DMS53 treated with DMSO at 0.1 percent for 48 hours (cell line): ENCODE results near the gene RFX8.
"Not testable (repeated sequence)": the region's sequence is repeated elsewhere in the genome, so short reads cannot be mapped to it uniquely, and the experiment has no call there.

ENCODE experiments used
- DNase-seq: peaks from one replicate; lab custom pipeline; 2025; ENCODE audit not compliant: unreplicated experiment; lab: John Stamatoyannopoulos, UW

The RFX8 gene

DNA sequence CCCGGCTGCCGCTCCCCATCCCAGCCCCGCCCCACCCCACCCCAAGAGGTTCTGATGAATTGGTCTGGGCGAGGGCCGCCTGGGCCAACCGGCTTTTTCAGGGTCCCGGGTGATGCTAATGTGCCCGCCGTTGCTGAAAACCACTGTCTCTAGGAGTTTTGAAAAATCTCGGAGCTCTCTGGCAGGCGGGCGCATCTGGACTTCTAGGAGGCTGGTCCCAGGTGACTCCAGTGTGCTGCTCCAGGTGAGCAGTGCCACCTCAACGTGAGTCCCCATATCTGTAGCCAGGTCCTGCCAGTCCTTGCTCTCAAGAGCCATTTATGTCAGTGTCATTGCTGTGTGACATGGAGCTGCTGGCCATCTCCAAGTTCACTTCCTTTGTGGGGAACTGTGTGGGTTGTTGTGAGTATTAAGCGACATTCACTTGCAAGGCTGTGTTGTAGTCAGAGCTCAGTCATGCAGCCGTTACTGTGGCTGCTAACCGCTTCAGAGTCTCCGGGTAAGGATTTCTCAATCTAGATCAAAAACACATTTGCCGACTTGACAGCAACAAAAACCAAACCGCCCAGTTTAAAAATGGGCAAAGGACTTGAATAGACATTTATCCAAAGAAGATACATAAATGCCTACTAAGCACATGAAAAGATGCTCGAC, at the start of gene RFX8:
TSS of gene RFX8 (minus strand) at position 382 of the 654 bp plus-strand sequence. CDS start 8,264 bp downstream, outside the sequence.
- no peak for DNase-seq

DNA sequence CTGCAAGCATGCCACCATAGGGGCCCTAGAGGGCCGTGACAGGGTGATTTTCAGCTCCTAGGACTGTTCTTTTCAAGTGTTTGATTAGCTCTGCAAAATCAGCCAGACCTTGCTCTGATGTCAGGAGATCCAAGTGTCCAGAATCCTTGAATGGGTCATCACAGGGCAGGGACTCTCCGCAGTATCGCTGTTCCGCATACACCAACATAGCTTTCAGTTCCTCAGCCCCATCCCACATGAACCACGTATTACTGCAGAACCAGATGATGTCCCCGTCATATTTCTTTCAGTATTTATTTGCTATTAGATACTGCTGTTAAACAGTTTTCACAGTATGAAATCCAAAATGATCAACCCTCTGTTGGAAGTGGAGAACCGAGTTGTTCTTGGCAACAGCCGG, 46.6 kb upstream of the RFX8 start:
- DNase-seq = no peak

DNA sequence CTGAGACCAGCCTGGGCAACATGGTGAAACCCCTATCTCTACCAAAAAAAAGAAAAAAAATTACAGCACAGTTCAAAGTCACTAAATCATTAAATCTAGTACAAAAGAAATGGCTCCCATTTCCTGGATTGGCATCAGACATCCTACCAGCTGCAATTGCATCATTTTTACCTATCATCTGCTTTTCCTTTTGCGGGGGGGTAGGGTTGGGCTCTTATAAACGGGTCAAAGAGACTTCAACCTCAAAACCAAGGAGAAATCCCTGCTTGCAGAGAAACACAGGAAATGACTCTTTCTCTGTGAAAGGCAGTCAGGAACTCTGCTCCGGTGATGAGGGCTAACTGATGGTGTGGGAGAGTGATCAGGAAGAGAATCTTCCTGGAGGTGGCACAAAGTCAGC, 45.3 kb upstream of the RFX8 start:
- peak; percentile 92 for DNase-seq

DNA sequence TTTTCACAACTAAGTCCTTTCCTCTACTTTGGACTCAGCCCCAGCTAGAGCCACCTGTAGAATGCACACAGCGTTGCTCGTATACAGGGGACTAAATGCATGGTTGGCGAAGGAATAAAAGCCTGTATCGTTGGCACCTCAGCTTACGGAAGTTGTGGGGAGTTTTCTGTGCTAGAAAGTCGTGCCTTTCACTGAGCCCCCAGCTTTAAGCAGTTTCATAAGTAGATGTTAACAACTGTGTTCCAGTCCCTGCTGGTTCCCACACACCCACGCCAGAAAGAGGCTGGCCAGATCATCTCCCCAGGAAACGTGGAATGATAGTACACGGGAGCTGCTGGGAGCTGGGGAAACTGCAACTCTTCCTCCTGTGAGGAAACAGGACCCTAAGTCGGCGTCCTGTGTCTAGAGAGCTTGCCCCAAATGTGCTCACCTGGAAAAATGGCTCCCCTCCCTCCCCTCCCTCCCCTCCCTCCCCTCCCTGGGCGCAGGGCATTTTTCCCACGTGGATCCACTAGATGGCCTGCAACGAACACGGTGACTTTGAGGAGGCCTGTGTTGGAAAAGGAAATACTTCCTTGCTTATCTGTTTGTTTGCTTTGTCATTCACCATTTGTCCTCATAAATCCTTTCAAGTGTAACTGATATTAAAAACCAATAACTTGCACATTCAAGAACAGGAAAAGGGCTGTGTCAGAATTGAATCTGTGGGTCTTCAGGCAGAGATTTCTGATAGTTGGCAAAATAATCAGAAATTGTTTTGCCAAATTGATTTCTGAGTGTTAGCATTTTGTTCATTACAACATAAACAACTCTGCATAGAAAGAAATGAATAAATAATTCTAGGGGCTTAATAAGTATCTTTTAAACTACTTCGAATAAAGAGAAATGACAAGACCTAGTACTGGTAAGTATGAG, 43.9 kb upstream of the RFX8 start:
- peak; percentile 94 for DNase-seq

DNA sequence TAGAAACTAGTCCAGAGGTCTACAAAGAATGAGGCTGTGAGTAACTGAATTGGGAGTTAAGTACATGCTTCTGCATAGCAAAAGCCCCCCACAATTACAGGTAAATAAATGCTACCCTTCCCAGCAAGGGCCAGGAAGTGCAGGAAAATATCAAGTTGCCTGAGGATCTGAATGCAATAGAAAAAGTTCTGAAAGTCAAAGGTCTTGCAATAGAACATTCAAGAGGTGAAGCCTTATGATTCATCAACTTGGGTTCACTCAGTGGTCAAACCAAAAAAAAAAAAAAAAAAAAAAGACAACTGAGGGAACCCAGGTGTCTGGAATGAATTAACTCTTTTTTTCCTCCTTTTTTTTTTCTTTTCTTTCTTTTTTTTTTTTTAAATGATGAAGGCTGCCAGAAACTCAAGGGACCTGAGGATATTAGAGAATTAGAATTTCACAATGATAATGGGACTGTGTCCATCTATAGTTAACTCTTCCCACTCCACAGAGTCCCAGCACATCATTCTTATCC, 42.9 kb upstream of the RFX8 start:
- DNase-seq = peak; percentile 75

DNA sequence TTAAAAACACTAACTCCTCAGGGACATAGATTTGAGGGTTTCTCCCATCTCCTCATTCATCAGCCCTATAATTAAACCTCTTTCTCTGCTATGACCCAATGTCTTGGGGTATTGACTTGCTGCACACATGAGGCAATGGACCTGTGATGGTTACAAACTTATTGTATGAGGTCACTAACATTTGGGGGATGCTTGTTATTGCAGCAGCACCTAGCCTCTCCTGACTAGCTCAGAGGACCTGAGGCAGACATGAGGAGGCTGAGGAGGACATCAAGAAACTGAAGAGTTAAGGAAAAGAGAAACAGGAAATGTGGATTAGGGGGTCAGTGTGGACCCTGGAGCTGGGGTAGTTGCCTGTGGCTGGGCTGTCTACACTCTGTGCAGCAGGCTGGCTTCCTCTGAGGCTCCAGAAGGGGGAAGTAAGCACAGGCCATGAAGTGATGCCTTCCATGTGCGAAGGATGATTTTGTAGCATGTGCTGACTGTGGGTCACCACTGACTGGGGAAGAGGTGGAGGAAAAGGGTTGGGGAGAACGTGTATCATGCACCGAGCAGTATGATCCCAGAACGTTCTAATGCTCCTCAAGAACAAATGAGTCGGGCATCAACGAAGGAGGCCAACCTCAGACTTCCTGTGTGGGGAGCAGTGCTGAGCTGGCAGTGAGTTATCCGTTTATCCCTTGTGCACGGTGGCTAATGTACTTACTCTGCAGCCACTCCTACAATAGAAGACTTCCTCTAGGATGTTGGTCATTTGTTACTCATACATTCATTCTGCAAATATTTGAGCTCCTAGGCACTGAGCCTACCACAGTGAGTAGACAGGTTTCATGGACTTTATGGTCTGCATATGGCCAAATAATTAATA, 42.1 kb upstream of the RFX8 start:
- DNase-seq = peak; percentile 95

DNA sequence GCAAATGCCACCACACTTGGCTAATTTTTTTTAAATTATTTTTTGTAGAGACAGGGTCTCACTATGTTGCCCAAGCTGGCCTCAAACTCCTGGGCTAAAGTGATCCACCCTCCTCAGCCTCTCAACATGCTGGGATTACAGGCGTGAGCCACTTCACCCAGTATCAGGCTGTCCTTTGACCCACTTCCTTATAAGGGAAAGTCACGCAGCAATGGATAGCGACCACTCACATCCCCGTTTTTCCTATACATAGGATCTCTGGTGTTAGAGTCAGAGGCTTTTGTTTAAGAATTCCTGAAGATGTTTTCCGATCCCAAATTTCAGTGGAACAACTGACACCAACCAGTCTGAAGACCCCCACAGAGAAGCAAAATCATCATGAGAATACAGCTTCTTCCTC, 41.4 kb upstream of the RFX8 start:
- no peak for DNase-seq

DNA sequence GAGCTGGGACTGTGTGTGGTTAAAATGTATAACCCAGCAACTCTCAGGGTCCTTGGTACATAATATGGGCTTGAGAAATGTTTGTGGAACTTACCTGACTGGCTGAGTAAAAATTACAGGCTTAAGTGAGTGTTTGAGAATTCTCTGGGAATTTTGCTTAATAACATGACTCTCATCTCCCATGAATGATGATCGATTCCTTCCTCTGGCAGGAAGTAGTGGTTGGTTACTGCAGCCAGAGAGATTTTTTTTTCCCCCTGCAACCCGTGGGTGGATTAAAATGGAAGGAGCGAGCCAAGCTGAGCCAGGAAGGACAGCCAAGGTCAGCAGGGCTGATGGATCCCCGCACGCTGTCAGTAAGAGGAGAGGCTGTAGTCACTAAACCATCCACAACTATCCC, 40.6 kb upstream of the RFX8 start:
- no peak for DNase-seq

DNA sequence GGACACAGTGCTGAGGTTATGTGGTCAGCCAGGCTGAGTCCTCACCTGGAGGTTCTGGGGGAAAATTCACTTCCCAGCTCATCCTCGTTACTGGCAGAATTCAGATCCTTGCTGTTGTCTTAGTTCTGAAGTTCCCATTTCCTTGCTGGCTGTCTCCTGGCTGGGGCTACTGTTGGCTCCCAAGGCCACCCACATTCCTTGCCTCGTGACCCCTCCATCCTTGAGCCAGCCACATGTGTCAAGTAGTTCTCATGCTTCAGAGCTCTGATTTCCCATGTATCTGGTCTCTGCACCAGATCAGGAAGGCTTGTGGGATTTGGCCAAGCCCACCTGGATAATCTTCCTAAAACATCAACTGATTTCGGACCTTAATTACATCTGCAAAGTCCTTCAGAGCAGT, 38.1 kb upstream of the RFX8 start:
- DNase-seq = no peak

DNA sequence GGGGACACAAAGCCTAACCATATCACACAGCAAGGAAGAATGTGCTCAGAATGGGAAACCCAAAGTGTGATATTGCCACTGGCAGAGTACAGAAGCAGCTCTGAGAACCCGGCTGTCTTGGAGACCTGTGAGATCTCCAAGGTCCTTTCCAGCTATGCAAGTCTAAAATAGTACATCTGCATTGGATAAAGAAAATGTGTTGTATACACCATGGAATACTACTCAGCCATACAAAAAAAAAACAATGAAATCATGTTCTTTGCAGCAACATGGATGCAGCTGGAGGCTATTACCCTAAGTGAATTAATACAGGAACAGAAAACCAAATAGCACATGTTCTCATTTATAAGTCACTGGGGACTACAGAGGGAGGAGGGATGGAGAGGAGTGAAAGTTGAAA, 36.5 kb upstream of the RFX8 start:
- no peak for DNase-seq

DNA sequence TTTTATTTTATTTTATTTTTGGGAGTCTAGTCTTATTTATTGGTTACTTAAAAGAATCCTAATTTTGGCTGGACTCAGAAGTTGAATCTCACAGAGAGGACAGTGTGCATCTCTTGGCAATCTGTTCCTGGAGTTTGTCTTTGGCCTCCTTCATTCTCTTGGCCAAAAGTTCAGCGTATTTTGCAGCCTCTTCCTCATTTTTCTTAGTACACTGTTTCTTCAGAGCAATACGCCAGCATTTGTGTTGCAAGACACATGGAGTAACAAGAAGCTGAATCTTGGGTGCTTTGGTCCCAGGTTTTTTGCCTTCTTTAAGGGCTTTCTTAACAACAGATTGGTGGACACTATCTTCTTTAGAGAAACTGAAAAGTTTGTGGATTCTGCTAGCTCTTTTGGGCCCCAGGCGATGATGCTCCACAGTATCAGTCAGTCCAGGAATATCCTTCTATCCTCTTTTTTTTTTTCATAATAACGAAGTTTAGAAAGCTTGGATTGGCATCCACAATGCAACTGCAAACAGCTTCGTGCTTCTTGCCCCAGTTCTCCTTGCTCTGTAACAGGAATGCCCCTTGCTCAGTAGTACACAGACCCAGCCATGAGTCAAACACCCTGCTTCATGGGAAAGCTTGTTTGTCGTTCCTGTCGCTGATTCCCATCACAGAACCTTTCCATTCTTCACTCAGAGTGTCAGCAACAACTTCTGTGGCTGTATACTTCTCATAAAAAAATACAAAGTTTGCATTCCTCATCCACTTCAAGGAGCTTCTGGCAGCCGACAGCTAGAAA, 34.8 kb upstream of the RFX8 start:
- no peak for DNase-seq

DNA sequence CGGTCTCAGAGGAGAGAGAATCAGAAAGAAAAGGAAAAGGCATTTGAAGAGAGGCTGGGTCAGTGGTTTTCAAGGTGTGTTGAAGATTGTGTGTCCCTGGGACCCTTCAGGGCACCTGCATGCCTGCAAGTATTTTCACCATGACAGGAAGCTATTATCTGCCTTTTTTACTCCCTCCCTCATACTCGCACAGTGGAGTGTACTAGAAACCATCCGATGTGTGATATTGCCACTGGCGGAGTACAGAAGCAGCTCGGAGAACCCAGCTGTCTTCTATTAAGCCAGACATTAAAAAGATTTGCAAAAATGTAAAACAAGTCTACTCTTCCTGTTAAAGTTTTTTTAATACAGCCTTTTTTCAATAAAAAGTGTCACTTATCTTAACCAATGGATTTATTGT, 33.7 kb upstream of the RFX8 start:
- no peak for DNase-seq

DNA sequence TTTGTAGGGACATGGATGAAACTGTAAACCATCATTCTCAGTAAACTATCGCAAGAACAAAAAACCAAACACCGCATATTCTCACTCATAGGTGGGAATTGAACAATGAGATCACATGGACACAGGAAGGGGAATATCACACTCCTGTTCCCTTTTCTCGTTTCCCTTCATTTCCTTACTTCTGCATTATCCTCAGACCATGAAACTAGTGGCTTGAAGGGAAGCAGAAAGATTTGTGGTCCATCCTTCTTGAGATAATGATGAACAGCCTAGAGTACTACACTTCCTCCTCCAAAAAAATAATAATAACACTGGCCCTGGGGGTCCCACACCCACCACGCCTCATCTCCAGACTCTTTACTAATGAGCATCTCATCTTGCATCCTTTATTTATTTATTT, 30.4 kb upstream of the RFX8 start:
- not testable (repeated sequence) for DNase-seq

DNA sequence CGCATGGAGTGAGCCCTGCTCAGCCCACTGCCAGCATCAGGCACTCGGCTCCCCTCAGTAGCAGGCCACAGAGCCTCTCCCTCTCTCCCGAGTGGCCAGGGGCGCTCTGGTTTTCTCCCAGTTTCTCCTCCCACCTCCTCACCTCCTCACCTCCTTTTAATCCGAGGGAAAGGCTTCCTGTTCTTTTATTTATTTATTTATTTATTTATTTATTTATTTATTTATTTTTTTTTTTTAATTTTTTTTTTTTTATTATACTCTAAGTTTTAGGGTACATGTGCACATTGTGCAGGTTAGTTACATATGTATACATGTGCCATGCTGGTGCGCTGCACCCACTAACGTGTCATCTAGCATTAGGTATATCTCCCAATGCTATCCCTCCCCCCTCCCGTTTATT, 29.8 kb upstream of the RFX8 start:
- DNase-seq = not testable (repeated sequence)

DNA sequence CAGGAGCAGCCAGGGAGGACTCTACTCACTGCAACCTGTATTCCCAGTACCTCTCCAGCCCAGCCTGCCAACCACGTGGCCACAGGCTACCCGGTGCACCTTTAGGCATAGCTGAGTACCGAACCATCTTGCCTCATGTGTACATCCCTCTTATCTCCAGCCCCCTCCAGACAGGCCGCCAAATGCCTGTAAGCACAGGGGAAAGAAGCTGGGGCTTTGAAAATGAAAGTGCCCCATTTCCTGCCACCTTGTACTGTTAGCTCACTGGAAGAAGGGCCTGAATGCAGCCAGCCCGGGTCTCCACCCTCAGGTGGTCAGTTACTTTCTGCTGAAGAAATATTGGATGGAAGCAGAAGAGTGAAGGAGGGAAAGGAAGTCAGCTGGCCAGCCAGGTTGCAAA, 27.2 kb upstream of the RFX8 start:
- no peak for DNase-seq

DNA sequence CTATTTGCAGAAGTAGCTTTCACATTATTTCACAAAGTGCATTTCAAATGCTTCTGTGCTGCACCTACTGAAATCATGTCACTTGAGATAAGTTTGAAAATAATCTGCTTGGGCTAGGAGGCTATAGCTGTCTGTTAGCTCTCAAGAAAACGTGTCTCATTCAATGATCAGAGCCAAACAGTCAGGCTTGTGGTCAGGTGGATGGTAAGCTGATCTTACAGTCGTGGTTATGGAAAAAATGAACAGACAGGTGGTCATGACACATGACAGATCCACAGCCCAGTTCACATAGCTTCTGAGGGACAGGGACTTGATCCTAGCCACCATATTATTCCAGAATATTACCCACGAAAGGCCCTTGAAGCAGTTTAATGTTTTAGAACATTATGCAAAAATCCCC, 26.5 kb upstream of the RFX8 start:
- no peak for DNase-seq

DNA sequence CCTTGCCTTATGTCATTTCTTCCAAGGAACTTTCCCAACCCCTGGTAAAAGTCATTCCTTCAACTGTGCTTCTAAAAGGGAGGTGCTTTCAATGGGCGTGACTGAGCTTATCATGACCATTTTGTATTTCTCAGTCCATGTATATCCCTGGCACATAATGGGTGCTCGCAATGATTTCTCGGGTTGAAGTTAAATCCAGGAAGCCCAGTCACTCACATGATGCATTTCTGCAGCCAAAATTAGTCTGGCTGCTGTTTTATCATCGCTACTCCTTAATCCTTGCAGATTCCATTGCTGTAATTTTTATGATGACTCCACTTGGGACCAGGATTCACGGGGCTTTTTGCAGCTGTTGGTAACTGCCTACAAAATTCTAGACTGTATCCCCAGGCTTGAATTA, 25.9 kb upstream of the RFX8 start:
- no peak for DNase-seq

DNA sequence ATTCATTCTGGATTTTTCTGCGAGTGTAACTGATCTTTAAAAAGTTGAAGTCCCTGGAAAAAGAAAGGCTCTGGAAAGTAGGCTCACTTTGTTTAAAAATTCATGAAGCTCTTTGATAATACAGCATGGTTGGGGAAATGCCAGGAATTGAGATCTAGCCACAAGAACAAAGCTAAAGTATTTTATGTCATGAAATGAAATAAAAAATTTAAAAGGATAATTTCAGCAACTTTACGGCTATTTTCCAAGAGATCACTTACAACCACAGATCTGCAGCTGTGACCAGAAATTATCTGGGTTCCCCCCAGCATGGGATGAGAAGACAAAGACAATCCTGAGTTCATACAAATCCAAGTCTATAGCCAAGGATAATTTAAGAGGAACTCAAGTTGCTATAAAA, 25.3 kb upstream of the RFX8 start:
- no peak for DNase-seq

DNA sequence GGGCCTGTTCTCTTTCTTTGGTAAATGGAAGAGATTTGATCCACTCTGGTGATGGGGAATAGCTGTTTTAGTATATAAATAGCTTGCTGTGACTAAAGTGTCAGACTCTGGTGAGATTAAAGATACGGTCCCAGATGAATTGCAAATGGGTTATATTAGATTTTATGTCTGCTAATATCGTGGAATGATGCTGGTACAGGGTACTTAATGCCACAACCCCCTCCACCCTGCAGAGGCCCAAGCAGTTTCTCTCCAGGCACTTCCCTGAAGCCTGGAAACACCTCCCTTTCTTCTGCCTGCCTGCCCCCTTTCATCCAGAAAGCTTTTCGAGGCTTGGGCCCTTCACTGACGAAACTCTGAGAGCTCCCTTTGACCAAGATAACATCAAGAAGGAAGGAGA, 21.4 kb upstream of the RFX8 start:
- no peak for DNase-seq

DNA sequence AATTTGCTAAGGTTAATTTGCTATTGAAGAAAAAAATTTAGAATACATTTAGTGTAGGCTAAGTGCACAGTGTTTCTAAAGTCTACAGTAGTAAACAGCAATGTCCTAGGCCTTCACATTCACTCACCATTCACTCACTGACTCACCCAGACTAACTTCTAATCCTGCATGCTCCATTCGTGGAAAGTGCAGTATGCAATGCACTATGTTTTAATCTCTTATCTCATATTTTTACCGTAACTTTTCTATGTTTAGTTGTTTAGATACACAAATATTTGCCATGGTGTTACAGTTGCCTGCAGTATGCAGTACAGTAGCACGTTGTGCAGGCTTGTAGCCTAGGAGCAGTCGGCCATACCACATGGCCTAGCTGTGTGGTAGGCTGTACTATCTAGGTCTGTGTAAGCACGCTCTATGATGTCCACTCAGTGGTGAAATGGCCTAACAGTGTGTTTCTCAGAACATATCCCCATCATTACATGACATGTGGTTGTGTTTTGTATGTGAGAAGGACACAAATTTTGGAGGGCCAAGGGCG, 18.1 kb upstream of the RFX8 start:
- DNase-seq = no peak
